HG03432 (cell line): ENCODE data around the gene EDN3.

ENCODE experiments used
- ATAC-seq: cut with Tn5 transposase; IDR thresholded peaks from one replicate; pipeline ENCODE4 v1.9.1; 2021; ENCODE audit warnings: mild to moderate bottlenecking, moderate library complexity; ENCODE audit not compliant: unreplicated experiment

Gene EDN3

DNA sequence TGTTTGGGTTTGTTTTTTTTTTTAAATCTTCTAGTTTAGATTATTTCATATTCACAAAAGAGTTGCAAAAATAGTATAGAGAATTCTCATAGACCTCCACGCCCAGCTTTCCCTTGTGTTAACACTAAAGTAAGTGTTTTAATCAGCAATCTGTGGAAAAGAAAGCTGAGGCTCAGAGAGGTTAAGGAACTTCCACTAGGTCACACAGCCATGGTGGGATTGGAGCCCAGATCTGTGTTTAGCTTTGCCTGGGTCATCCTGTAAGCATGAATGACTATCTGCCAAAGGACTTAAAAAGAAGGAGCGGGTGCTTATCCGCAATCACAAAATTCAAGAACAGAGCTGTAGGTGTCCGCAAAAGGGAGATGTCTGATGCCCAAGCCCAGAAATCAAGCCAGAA, 60.5 kb downstream of the EDN3 start:
- ATAC-seq: no peak

DNA sequence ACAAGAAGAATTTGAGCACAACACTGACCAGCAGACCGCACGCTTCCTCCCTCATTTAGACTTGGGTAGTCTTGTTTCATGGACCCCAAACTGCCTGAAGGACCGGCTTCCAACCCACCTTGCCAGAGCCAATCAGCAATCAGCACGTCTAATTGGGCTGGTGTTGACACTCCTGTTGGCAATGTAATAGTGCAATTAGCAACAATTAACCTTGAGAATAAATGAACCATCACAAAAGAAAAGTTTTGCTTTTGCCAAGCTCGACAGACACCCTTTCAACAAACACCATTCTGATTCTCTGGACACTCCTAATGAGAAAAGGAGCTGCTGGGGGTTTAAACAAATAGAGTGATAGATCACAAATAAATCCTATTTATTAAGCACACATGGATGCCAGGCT, 61.0 kb downstream of the EDN3 start:
- ATAC-seq: no peak

DNA sequence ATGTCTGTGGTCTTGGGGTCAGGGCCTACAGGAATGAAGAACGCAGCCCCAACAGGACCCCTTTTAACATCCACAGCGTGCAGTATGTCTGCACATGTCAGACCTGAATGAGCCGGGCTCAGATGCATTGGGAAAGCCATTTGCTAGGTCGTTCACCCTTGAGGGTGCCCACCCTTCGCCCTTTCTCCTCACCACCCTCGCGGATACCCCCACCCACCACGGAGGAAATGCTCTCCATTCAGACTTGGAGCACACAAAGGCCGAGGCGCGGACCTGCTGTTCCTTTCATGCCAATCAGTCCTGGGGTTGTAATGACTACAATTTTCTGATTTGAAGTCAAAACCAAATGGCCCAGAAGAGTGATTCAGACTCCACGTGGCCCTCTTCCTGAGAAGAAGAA, 62.7 kb downstream of the EDN3 start:
- no peak for ATAC-seq

DNA sequence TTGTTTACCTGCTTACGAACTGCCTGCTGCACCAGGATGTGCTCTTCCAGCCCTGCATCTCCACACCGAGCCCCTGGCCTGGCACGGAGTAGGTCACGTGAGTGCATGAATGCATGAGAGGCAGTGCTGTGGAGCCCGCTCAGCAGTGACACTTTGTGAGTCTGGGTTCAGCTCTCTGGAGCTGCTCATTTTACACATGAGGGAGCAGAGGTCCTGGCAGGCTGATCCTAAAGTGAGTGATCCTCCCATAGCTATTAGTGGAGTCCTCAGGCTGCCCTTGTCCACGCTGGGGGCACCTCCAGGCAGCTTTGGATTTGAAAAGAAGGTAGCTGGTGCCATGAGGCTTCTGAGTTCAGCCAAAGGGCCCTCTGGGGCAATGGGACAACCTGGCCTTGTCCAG, 64.2 kb downstream of the EDN3 start:
- ATAC-seq: no peak

DNA sequence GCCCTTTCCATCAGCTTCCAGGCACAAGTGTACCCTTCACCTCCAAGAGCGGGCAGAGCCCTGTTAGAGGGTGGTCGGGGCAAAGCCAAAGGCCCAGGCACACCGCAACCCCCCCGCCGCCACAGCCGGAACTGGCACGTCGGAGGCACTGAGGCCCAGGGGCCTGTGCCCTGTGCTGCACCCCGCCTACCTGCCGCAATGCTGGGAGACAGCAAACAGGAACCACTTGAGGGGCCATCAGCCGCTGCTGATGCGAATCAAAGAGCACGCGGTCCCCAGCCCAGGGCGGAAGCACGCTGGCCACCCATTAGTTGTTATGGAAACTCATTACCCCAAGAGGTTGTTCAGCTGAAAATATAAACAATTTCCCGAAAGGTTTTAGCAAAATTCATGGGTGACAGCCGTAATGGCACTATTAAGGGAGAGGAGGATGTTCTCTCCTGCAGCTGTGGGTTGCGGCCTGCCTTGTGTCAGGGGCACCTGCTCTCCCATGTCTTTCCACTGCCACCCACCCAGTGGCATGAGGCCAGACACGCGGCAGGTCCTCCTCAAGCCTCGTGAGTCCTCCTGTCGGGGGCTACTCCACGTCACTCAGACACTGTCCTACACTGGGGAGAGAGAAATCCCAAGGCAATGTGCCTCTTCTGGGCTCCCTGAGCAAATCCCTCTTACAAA, 65.3 kb downstream of the EDN3 start:
- ATAC-seq: no peak

DNA sequence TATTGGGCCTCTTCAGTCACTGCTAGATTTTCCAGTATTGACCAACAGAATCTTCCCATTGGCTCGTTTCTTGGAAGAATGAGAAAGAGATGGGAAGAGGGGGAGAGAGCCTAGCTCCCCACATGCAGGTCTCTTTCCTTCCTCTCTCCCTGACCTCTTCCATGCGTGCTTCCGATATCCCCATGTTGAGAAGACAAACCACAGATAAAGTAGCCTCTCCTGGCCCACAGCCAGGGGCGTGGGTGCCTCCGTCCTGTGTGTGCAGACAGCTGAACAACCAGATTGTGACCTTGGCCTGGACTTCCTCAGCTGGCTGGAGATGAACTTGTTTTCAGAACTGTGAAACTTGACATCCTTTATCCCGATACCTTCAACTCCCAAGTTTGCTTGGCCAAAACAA, 71.0 kb downstream of the EDN3 start:
- ATAC-seq: no peak

DNA sequence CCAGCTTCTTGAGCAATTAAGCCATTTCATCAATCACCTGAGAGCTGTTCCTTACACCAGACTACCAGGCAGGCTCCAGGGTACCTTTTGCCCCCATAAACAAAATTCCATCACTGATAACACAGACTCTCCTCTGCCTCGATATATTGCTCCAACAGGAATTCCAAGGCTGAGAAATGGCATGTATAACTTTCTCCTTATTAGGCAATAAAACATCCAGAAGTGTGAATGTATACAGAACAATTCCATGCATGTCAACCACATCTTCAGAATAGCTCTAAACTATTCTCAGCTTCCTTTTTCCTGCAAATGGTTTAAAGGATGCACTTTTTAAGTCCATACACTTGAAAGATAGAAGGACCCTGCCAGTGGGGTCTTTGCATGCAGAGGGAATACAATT, 73.8 kb downstream of the EDN3 start:
- ATAC-seq: no peak

DNA sequence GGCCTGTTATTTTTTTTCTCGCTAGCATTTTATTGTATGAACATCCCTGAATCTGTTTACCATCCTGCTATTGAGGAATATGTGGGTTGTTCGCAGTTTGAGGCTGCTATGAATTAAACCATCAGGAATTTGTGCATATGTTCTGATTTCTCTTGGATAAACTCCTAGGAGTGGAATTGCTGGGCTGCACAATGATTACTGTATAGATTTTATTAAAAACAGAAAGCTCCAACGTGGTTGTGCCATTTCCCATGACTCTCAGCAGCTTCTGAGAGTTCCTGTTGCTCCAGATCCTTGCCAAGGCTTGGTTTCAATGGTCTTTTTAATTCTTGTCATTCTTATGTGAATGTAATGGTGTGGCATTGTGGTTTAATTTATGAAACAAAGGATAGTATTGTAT, 75.1 kb downstream of the EDN3 start:
- no peak for ATAC-seq
